Measurements from ENCODE around the gene KLF13. TPM values are rescaled to one million over a fixed set of nuclear protein-coding genes. Genes with fewer than 3 reads are reported as not detected.

Gene KLF13
- total and polyA plus RNA-seq, 8 donors: 12.3 to 57.1 (median 32.6) TPM

GRCh38 chr15:31318429-31318828 is 8.2 kb upstream of the KLF13 start:
- no peak for TF ChIP-seq CTCF (IDR thresholded peaks at IDR 0.05)
- WGBS, 2 donors: 86 to 93% methylated on average over 4 of the region's 4 CpGs
- H3K36me3 ChIP-seq: no peaks in the 10 kb centered on the region
- no peak for DNase-seq
- FAIRE-seq: no peak
- ATAC-seq: no peak
- no peak overlapping the region for H3K4me3 ChIP-seq
- H3K27ac ChIP-seq: no peak overlapping the region
- H3K9me3 ChIP-seq: no peaks in the 10 kb centered on the region
- intact Hi-C loops (cut with DNase I): no loop called here
- no peaks in the 10 kb centered on the region for H3K27me3 ChIP-seq
- H3K4me1 ChIP-seq: no peaks in the 10 kb centered on the region

GRCh38 chr15:31320022-31320421 is 6.6 kb upstream of the KLF13 start:
- Histone ChIP-seq H3K27ac (no peak overlapping the region), H3K27me3 (no peaks in the 10 kb centered on the region), H3K4me3 (no peak overlapping the region), H3K36me3 (no peaks in the 10 kb centered on the region), H3K4me1 (peaks cover 0 to 5% (median 0%) of the 10 kb centered on the region in 3 donors), H3K9me3 (no peaks in the 10 kb centered on the region)
- no peak for TF ChIP-seq CTCF (IDR thresholded peaks at IDR 0.05)
- DNase-seq (no peak), FAIRE-seq (no peak), ATAC-seq (no peak)
- intact Hi-C loops (cut with DNase I): loop anchor here in 1 of 3 donors (10.0 kb wide), 2 partner anchors 65 to 85 kb away; no protein-coding TSS in a partner anchor
- 80 to 89% methylated on average over 5 of the region's 5 CpGs for WGBS, 2 donors

GRCh38 chr15:31321418-31321817 is 5.2 kb upstream of the KLF13 start:
- Histone ChIP-seq H3K27me3 (no peaks in the 10 kb centered on the region), H3K27ac (no peak overlapping the region), H3K4me3 (no peak overlapping the region), H3K36me3 (no peaks in the 10 kb centered on the region), H3K4me1 (peaks cover 0 to 6% (median 0%) of the 10 kb centered on the region in 3 donors), H3K9me3 (no peaks in the 10 kb centered on the region)
- ATAC-seq (no peak), FAIRE-seq (no peak), DNase-seq (no peak)
- TF ChIP-seq CTCF (IDR thresholded peaks at IDR 0.05): no peak
- WGBS, 2 donors: 95 to 97% methylated on average over 2 of the region's 2 CpGs
- intact Hi-C loops (cut with DNase I): loop anchor here in 1 of 3 donors (10.0 kb wide), 2 partner anchors 63 to 87 kb away; no protein-coding TSS in a partner anchor

GRCh38 chr15:31322504-31322903 is 4.1 kb upstream of the KLF13 start:
- Histone ChIP-seq H3K9me3 (no peaks in the 10 kb centered on the region), H3K4me3 (no peak overlapping the region), H3K27me3 (no peaks in the 10 kb centered on the region), H3K36me3 (no peaks in the 10 kb centered on the region), H3K27ac (no peak overlapping the region), H3K4me1 (peaks cover 0 to 6% (median 0%) of the 10 kb centered on the region in 3 donors)
- FAIRE-seq (no peak), DNase-seq (no peak), ATAC-seq (no peak)
- WGBS, 2 donors: 71 to 74% methylated on average over 6 of the region's 6 CpGs
- intact Hi-C loops (cut with DNase I): loop anchor here in 1 of 3 donors (10.0 kb wide), 2 partner anchors 62 to 88 kb away; no protein-coding TSS in a partner anchor
- no peak for TF ChIP-seq CTCF (IDR thresholded peaks at IDR 0.05)

GRCh38 chr15:31323627-31324026 is 3.0 kb upstream of the KLF13 start:
- no peak for TF ChIP-seq CTCF (IDR thresholded peaks at IDR 0.05)
- Histone ChIP-seq H3K27ac (no peak overlapping the region), H3K4me3 (no peak overlapping the region), H3K27me3 (no peaks in the 10 kb centered on the region), H3K9me3 (no peaks in the 10 kb centered on the region), H3K4me1 (peaks cover 0 to 6% (median 0%) of the 10 kb centered on the region in 3 donors), H3K36me3 (no peaks in the 10 kb centered on the region)
- no peak for ATAC-seq
- FAIRE-seq: no peak
- intact Hi-C loops (cut with DNase I): loop anchor here in 1 of 3 donors (10.0 kb wide), 2 partner anchors 61 to 89 kb away; no protein-coding TSS in a partner anchor
- 89% methylated on average over 3 of the region's 3 CpGs for WGBS, 2 donors
- DNase-seq: no peak

Data from pancreas (tissue), 10 donors.